GM20431 (cell line): ENCODE measurements around the gene MTA1.

Source experiments
- in situ Hi-C: fragments of 300-500 bp; cut with MseI, MboI; formaldehyde crosslinking; loops from one replicate; pipeline ENCODE4 v1.15.0; 2020; ENCODE audit warnings: low sequenced_read_pairs; ENCODE audit not compliant: unreplicated experiment

The MTA1 gene

DNA sequence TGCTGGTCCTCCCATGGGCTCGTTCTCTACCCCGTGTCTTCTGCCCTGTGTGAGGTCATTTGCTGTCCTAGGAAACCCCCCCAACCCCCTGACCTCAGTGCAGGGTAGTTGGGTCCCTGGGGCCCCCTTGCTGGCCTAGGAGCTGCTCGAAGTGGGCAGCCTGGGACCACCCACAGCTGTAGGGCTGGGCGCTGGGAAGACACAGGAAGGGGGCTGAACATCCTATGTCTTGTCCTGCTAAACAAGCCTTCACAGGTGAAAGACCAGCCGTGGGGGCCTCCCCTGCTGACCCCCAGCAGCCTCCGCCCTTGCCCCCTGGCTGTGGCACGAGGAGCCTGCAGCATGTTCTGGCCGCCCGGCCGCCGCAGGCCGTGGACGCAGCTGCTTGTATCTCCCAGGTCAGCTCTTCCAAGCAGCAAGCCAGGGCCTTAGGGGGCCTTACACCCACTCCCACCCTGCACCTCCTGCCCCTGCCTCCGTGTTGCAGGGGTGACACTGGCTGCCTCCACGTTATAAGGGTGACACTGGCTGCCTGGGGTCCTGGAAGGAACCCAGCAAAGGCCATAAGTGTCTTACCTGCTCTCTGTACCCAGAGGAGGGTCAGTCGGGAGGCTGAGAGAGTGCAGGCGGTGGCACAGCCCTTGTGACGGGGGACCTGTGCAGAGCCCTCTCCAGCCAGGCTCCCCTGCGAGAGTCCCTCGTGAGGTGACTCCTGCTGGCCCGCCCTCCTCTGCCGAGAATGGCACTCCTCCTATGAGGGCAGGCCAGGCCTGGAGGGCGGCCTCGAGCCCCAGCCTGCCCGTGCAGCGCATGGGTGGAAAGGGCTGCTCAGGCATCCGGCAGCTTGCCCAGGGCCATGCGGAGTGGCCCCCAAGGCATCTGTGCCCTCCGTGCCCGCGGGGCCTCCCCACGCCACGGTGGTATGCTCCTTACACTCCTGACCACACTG lies 32.8 kb upstream of the MTA1 start:
- in situ Hi-C loops: no loop called here

DNA sequence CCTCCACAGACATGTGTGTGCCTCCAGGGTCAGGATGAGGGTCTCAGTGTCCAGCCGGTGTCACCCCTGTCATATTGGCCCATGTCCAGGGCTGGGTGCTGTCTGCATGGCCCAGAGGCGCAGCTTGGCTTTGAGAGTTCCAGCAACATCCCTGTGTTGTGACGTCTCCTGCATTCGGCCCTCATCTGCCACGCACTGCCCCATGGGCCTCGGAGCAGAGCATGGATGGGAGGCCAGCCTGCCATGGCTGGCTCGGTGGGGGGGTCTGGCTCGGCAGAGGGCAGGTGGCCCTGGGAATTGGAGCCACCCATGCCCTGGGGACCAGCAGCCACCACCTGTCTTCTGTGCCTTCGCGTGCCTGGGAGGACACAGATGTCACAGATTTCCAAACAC lies 32.1 kb upstream of the MTA1 start:
- in situ Hi-C loops: no loop called here

DNA sequence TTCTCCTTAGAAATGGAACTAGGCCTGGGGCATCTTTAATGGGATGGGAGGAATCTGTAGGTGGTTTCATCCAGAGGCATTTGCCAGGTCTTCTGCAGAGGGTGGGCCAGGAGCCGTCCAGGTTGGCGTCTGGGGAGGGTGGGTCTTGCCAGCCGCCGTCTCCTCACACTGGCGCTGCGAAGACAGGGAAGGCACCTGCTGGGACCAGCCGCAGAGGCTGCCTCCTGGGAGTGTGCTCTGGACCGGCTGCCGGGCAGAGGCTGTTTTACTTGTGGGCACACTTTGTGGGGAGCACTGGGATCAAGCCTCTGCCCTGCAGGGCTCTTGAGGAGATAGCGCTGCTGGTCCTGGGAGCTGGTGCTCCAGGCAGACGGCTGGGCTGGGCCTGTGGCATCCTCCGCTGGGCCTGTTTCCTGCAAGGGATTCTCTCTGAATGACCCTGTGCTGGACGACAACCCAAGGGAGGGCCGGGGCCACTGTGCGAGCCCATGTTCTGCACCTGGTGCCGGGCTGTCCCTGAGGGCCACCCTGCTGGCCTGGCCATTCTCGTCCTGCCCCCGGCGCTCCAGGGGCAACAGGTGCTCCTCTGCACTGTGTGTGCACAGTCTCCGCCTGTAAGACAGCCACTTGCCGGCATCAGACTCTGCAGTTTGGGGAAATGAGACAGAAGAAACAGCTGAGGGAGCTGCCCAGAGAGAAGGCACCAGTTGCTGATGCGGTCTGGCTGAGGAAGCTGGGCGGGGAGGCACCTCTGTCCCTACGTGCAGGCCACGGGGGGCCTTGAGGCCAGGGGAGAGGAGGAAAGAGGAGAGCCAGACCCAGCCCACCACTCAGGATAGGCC lies 31.3 kb upstream of the MTA1 start:
- in situ Hi-C loops: no loop called here

DNA sequence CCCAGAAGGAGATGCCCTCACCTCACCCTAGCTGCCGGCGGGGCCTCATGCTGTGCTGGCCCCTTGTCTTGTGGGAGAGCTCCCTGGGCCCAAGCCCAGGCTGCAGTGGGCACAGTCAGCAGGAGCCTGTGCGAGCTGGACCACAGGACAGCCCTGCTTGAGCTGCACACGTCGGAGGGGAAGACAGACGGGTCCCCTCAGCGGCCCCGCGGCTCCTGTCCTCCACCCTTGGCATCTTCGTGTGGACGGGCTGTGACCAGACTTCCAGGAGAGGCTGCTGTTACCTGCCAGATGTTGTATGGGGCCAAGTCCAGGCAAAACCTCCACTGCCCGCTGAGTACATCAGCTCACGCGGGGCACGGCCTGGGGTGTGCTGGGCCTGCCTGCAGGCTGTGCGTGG lies 30.7 kb upstream of the MTA1 start:
- in situ Hi-C loops: no loop called here

DNA sequence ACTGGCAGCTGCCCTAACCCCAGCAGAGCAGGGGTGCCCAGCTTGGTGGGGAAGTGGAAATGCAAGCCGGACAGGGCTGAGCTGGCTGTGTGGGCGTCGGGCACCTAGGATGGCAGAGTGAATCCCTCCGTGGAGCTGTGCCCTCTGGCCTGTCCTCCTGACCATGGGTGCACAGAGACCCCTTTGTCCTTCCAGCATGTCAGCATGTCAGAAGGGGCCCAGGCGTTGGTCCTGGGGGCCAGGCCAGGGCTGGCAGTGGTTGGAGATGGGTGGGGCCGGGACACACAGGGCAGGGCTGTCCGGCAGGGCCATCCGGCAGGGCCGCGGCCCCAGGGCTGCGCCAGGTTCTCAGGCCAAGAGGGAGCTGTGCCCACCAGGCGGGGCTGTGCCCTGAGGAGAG lies 30.1 kb upstream of the MTA1 start:
- in situ Hi-C loops: no loop called here

DNA sequence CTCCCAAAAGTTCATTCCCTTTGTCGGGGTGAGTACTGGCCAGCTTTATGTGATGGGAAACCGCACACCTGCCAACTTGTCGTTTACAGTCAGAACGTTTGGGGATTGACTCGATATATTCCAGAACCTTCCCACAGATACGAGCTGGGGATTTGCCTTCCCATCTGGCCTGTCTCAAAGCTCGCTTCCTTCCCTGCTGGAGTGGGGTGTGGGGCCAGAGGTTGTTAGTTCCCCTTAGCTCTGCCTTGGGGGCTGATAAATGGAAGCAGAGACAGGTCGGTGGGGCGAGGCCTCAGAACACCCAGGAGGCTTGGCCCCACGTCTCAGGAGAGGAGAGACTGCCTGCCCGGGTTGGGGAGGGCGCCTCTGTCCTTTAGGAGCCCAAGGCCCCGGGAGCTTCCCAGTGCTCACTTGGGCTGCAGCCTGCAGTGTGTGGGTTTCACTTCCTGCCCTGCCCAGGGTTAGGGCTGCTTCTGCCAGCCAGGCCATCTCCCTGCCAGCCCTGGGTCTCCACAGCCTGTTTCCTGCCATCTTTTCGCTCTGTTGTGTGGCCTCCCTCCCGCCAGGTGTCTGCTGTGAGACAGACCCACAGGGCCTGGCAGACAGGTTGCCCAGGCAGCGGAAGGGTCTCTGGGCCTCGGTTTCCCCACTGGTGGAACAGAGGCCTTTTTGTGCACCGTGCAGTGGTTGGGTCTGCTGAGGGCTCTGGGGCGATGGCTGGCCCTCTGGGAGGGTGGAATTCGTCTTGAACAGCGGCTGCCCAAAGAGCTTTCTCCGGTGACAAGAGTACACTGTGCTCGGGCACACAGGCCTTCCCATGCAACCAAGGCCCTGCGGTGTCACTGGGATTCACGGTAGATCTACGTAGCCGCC lies 29.4 kb upstream of the MTA1 start:
- in situ Hi-C loops: no loop called here

DNA sequence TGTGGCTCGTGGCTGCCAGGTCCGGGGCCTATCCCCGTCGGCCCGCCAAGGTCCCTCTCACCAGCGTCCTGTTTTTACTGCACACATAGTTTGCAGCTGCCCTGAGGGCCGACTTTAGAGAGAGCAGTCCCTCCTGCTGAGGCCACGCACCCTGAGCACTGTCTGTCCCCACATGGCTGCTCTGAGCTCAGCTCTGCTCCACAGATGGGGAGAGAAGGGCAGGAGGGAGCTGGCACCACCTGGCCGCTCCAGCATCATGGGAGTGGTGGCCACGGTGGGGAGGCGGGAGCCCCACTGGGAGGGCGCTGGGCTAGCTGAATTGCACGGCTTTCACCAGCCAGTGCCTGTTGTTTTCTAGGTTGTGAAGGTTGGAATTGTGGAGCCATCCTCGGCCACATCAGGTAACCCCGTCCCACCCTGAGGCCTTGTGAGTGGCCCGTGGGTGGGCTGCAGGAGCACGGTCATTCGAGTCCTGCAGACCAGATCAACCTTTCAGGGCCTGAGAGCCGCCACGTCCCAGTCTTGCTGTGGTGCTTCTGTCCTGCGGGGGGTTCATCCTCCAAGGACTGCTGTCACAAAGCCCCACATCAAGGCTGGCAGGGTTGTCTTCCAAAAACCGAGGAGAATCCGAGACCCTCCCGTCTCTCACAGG lies 28.7 kb upstream of the MTA1 start:
- in situ Hi-C loops: no loop called here

DNA sequence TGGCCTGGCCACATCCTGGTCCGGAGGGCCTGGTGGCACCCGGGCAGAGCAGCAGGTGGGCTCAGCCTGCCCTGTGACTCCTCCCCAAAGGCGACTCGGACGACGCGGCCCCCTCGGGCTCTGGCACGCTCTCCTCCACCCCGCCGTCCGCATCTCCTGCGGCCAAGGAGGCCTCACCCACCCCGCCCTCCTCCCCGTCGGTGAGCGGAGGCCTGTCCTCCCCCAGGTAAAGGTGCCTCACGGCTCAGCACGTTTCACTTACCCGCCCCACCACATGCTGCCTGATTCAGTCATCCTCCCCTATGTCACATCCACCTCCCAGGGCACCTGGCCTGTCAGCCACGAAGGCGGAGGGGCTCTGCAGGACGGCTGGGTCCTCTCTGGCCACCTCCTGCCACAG lies 28.1 kb upstream of the MTA1 start:
- in situ Hi-C loops: no loop called here

DNA sequence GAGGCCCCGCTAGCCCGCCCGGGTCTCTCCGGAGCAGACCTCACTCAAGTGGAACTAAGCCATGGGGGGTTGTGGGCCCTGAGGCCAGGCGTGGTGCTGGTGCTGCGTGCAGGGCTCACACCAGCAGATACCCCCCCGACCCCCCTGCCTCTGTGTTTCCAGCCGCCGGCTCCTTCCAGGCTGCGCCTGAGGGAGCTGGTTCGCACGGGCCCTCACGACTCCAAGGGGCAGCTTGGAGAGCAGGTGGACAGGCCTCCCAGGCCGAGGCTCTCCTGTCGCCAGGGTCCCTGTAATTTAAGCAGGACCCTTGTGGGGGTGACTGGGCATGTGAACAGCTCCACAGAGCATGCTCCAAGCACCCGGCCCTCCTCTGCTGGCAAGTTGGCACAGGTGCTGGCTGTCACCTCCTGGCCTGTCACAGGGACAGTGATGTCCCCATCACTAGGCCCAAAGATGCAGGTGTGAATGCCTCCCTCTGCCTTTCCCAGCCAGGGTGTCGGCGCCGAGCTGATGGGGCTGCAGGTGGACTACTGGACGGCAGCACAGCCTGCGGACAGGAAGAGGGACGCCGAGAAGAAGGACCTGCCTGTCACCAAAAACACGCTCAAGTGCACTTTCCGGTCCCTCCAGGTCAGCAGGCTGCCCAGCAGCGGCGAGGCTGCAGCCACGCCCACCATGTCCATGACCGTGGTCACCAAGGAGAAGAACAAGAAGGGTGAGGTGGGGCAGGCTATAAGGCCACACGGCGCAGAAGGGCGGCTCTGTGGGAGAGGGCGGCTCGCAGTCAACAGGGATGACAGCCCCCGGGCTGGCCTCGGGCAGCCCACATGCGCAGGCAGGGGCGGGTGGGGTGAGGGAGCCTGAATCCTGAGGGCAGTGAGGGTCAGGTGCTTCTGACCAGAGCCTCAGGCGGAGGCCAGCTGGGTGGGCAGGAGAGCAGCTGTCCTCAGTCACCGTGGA lies 27.2 kb upstream of the MTA1 start:
- in situ Hi-C loops: no loop called here

DNA sequence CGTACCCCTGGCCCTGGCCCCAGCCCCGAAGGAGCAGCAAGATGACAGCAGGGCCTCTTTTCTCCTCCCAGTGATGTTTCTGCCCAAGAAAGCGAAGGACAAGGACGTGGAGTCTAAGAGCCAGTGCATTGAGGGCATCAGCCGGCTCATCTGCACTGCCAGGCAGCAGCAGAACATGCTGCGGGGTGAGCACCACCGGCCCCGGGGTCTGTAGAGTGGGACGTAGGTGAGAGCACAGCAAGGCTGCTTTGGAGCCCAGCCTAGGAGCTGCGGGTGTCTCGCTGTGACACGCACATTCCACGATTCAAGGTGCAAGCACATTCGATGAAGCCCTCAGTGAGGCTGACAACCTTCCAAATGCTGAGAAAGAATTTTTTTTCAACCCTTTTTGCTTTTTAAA lies 26.5 kb upstream of the MTA1 start:
- in situ Hi-C loops: no loop called here

DNA sequence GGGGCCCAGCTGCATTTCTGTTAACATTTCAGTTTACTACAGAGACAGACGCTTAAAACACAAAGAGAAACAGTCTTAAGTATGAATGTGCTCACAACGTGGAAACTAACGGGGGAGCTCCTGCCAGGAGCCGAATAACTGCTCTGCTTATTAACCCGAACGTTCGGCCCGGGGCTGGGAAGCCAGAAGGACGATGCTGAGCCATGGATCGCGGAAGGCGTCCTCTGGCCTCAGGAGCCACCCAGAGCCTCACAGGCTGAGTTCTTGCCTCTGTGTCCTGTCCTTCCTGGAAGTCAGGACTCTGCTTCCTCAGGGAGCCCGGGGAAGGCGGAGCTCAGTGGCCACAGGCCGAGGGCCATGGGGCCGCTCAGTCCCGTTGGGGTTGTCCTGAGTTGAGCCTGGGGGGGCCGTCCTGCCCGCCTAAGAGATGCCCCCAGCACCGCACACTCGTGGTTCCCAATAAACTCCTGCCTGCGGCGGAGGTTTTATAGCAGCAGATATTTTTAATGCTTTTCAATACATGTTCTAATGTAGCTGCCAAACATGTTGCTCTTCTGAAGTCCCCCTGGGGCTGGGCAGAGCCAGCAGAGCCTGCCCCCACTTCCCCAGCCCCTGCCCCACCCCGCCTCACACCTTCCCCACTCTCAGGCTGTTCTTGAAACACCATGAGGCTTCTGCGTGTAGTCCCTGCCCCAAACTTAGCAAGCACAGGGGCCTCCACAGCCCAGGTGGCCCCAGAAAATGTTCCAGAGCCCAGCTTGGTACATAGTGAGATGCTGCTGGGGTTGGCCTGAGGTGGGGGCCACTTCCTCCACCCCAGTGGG lies 24.7 kb upstream of the MTA1 start:
- in situ Hi-C loops: no loop called here

DNA sequence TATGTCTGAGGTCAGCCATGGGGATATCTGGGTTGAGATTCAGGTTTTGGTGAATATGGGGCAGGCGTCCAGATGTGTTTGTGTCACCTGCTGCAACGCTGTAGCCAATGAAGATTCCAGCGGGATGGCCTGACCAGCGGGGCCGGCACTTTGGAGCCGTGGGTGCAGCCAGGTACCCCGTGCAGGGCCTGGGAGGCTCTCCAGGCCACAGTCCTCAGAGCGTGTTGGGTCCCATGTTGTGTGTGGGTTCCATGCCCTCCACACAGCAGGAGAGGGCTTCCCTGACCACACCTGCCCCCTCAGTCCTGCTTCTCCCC lies 24.1 kb upstream of the MTA1 start:
- in situ Hi-C loops: no loop called here

DNA sequence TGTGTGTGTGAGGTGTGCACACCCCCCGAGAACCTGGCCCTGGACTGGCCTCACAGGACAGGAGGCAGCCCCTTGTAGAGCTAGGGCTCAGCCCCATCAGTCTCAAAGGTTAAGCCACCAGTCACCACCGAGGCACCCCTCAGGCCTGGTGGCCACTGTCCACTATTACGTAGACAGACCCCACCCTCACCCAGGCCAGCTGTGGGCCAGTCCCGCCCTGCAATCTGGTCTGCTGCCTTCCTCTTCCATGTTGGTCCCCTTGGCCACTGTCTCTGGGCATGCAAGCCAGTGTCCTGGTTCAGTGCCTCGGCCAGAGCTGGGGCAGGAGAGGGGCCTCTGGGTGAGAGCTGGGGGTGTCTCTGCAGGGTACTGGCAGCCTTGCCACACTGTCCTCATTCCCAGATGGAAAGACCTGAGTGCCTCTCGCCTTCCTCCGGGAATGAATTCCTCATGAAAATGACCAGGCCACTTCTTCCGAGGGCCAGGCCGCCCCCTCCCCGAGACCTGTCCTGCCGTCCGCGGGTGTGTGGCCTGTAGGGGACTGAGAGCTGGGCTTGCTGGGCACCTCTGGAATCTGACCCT lies 22.2 kb upstream of the MTA1 start:
- in situ Hi-C loops: no loop called here

DNA sequence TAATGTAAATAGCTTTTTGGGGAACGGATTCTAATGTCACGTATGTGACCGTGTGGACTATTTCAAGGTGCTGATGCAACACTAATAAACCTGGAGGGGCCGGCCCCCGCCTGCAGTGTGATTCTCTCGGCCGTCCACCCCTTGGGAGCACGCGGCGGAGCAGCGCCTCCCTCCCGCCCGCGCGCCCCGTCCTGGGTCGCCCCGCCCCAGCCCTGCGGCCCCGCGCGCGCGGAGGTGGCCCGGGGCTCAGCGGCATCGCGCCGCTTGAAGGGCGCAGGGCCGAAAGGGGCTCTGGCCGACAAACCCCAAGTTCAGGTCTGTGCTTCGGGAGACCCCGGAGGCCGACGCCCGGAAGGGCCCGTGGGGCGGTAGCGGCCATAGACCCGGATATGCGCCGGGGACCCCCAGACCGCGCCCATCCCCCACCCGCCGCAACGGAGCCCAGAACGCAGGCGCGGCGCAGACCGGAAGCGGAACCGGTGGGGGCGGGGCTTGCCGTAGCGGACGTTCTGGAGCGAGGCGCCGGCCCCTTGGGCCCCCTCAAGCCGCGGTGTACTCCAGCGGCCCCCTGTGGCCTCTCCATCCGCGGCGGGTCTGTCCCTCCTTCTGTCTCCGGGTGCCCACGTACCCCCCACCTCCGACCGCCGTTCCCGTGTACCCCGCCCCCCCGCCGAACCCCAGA lies 21.4 kb upstream of the MTA1 start, which contains the start of gene TEX22:
Gene TEX22 (plus strand): TSS at position 495 of the 682 bp plus-strand sequence. CDS start 803 bp downstream, outside the sequence.
- in situ Hi-C loops: no loop called here

DNA sequence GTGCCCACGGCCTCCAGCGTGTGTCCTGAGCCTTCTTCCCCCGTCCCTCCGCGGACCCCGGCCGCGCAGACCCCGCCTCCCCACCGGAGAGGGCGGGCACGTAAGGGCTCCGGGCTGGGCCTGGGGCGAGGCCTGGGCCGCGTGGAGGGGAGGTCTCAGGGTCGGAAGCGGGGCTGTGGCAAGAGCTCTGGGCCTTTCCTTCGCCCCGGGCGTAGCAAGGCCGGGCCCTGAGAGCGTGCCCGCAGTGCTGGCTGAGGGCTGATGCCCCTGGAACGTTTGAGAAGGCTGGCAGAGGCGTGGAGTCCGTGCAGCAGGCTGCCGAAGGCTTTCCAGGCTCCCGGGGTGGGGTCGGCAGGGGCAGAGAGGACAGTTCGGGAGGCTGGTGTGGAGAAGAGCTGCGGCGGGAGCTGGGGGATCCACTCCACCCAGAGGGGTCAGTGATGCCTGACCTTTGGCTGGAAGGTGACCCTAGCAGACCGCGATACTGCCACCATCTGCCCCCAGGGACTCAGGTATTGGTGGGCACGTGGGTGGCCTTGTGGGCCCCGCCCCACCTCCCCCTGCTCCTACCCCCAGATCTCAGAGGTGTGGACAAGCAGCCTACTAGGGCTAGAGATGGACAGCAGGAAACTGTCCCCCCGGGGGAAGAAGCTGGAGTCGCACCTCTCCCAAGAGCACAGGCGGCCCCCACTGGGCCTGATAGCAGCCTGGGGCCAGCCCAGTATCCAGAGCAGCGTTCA lies 20.7 kb upstream of the MTA1 start:
- in situ Hi-C loops: no loop called here

DNA sequence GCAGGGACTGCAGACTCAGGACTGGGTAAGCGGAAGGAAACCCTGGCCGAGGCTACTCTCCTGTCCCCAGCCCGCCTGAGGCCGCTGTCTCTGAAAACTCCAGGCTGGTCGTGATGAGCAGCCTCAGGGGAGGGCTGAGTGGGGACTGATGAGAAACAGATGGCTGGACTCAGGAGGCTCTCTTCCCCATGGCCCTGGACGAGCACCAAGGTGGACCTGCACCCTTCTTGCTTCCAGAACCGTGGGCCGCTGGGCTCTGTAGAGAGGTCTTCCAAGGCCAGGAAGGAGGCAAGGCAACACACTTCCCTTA lies 20.2 kb upstream of the MTA1 start:
- in situ Hi-C loops: no loop called here

DNA sequence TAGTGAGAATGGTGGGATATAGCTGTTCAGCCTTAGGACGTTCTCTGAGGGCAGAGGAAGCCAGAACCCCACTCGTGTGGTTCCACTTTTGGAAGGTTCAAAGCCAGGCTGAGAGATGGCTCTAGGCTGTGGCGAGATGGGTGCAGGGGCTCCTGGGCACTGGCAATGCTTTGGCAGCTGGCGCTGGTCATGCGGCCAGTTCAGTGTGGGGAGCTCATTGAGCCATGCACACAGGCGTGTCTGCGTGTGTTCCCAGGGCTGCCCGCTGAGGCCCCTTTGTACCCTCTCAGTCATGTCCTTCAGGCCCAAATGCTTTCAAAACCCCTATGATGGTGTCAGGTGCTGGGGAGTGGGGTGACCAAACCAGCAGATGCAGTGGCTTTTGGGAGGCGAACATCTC lies 19.6 kb upstream of the MTA1 start:
- in situ Hi-C loops: no loop called here
